Measurements from ENCODE around the gene RAD51B. TPM values are rescaled to one million over a fixed set of nuclear protein-coding genes. Genes with fewer than 3 reads are reported as not detected.

Gene RAD51B
- total and polyA plus RNA-seq, 2 of the 13 experiments (the other 11 are each of a cell fraction or from before 2014, with no cell fraction given): 7.0 to 9.5 TPM

GRCh38 chr14:68762953-68763764 is 943.6 kb downstream of the RAD51B start:
- no peaks in the 10 kb centered on the region for H3K9me3 ChIP-seq (ENCODE audit: low read length)
- peak overlapping the region; percentile 52 for H2AFZ ChIP-seq (ENCODE audit: low read length)
- POLR2A ChIA-PET: interaction anchor here (0.6 to 2.2 kb wide), 11 partner anchors 12 to 55 kb away, joined by 3 to 23 read pairs (median 6); partner anchors contain the start of gene ZFP36L1
- DNase-seq (ENCODE audit: low spot score) (peak; percentile 69), ATAC-seq (peak; percentile 77), FAIRE-seq (peak; percentile 49)
- H3K4me1 ChIP-seq (ENCODE audit: insufficient read depth, low read length): peaks cover 83% of the 10 kb centered on the region
- CTCF ChIA-PET (ENCODE audit: low intra/inter-chr PET ratio, low total read pairs): no interaction called here
- H4K20me1 ChIP-seq (ENCODE audit: insufficient read depth, low read length): no peaks in the 10 kb centered on the region
- intact Hi-C loops (cut with micrococcal nuclease; ENCODE audit: unreplicated experiment): loop anchor here (2.0 kb wide), 1 partner anchor 22 kb away; no protein-coding TSS in a partner anchor
- H3K36me3 ChIP-seq (replicated peaks in 1 of 2; ENCODE audit: control insufficient read depth in 1 of 2, insufficient read depth in 2 of 2, low read length in 2 of 2): no peaks in the 10 kb centered on the region
- H3K9ac ChIP-seq (ENCODE audit: insufficient read depth, low read depth, low read length): no peak overlapping the region
- H3K4me3 ChIP-seq (replicated peaks in 1 of 3; ENCODE audit: insufficient read depth in 1 of 3, low read depth in 2 of 3, low read length in 3 of 3): peak overlapping the region in 2 of 3 experiments; percentile 3 to 41; a peak in 1 of 6 replicates
- peak overlapping the region; percentile 52 for H3K4me2 ChIP-seq (ENCODE audit: low read depth, low read length)
- H3K79me2 ChIP-seq (ENCODE audit: insufficient read depth, low read length): no peaks in the 10 kb centered on the region
- no peak overlapping the region for H3K27ac ChIP-seq (ENCODE audit: extremely low read length, insufficient read depth, low read length)
- H3K27me3 ChIP-seq (ENCODE audit: control insufficient read depth in 1 of 2, insufficient read depth in 2 of 2, low read length in 2 of 2): no peaks in the 10 kb centered on the region
- WGBS (ENCODE audit: low lambda C conversion rate): 4% methylated on average over 11 of the region's 11 CpGs
- BruUV-seq (replicated peaks): no TSS peak
- in situ Hi-C loops (cut with HindIII; ENCODE audit: extremely low pct_ligation_motif_present, low pct_unique_long_range_greater_than_20kb): no loop called here
- TF ChIP-seq KLF16 (CRISPR knock-in tag; IDR thresholded peaks at IDR 0.05): no peak
- TF ChIP-seq MED1 (CRISPR knock-in tag; IDR thresholded peaks at IDR 0.05): no peak
- no peak for TF ChIP-seq ZNF17 (CRISPR knock-in tag; IDR thresholded peaks at IDR 0.05)
- TF ChIP-seq ZNF687 (CRISPR knock-in tag; IDR thresholded peaks at IDR 0.05): peak; percentile 59
- no peak for TF ChIP-seq ZNF33A (CRISPR knock-in tag; IDR thresholded peaks at IDR 0.05; ENCODE audit: borderline replicate concordance)
- TF ChIP-seq ZMYM3 (CRISPR knock-in tag; IDR thresholded peaks at IDR 0.05): 0 out of 2 replicates have a peak, but pooled peaks have one; percentile 19
- TF ChIP-seq RNF2 (conservative IDR thresholded peaks at IDR 0.05; ENCODE audit: low read depth): no peak
- TF ChIP-seq ZNF83 (CRISPR knock-in tag; IDR thresholded peaks at IDR 0.05; ENCODE audit: borderline replicate concordance): no peak
- TF ChIP-seq CAMTA2 (CRISPR knock-in tag; IDR thresholded peaks at IDR 0.05; ENCODE audit: borderline replicate concordance): no peak
- no peak for TF ChIP-seq ZNF207 (IDR thresholded peaks at IDR 0.05; ENCODE audit: borderline replicate concordance)
- 0 out of 2 replicates have a peak, but pooled peaks have one; percentile 37 for TF ChIP-seq GFI1 (CRISPR knock-in tag; IDR thresholded peaks at IDR 0.05; ENCODE audit: borderline replicate concordance)
- TF ChIP-seq ZNF557 (CRISPR knock-in tag; IDR thresholded peaks at IDR 0.05): no peak
- no peak for TF ChIP-seq SRY (CRISPR knock-in tag; IDR thresholded peaks at IDR 0.05)
- TF ChIP-seq CCDC6 (CRISPR knock-in tag; IDR thresholded peaks at IDR 0.05): no peak
- no peak for TF ChIP-seq AFF4 (CRISPR knock-in tag; IDR thresholded peaks at IDR 0.05)
- TF ChIP-seq CEBPB (IDR thresholded peaks at IDR 0.05; ENCODE audit: borderline replicate concordance, low read depth, low read length): no peak
- no peak for TF ChIP-seq BHLHE40 (IDR thresholded peaks at IDR 0.05; ENCODE audit: low read length)

All from HepG2 (cell line).